ENCODE measurements around the gene STRN4.
"Not testable (repeated sequence)": the region's sequence is repeated elsewhere in the genome, so short reads cannot be mapped to it uniquely, and the experiment has no call there.

The STRN4 gene

GRCh38 chr19:46766569-46767317, 20.5 kb upstream of the STRN4 start:
- peak; percentile 57 for DNase-seq (ENCODE audit: low read depth)
- no peak overlapping the region for H3K4me3 ChIP-seq (ENCODE audit: low read length)
- TF ChIP-seq, protein P1, sequence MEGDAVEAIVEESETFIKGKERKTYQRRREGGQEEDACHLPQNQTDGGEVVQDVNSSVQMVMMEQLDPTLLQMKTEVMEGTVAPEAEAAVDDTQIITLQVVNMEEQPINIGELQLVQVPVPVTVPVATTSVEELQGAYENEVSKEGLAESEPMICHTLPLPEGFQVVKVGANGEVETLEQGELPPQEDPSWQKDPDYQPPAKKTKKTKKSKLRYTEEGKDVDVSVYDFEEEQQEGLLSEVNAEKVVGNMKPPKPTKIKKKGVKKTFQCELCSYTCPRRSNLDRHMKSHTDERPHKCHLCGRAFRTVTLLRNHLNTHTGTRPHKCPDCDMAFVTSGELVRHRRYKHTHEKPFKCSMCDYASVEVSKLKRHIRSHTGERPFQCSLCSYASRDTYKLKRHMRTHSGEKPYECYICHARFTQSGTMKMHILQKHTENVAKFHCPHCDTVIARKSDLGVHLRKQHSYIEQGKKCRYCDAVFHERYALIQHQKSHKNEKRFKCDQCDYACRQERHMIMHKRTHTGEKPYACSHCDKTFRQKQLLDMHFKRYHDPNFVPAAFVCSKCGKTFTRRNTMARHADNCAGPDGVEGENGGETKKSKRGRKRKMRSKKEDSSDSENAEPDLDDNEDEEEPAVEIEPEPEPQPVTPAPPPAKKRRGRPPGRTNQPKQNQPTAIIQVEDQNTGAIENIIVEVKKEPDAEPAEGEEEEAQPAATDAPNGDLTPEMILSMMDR (IDR thresholded peaks at IDR 0.05; ENCODE audit: insufficient read depth, low read depth, low read length, missing control alignments) = peak; percentile 72

GRCh38 chr19:46764817-46765291, 18.6 kb upstream of the STRN4 start:
- no peak overlapping the region for H3K4me3 ChIP-seq (ENCODE audit: low read length)
- TF ChIP-seq, protein P1 (IDR thresholded peaks at IDR 0.05; ENCODE audit: insufficient read depth, low read depth, low read length, missing control alignments) = no peak
- DNase-seq (ENCODE audit: low read depth) = no peak

DNA sequence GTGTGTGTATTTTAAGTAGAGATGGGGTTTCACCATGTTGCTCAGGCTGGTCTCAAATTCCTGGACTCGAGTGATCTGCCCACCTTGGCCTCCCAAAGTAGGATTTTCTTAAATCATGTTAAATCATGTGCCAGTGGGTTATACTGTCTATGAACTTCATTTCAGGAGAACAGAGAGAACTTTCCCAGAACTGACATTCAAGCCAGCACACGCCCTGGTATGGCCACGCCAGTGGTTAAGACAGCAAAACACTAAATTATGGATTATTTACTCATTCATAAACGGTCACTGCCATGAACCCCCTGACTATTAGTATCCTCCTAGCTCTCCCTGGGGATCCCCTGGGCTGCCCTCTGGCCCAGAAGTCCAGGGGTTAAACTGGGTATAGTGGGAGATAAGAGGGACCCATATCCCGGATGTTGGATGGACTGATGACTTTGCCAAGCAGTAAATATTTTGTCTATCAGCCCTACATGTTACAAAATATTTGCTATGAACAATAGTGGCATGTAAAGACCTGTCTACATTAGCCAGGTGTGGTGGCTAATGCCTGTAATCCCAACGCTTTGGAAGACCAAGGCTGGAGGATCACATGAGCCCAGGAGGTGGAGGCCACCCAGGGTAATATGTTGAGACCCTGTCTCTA, 16.1 kb upstream of the STRN4 start:
- H3K4me3 ChIP-seq (ENCODE audit: low read length) = peak overlapping the region; percentile 21
- TF ChIP-seq, protein P1 (IDR thresholded peaks at IDR 0.05; ENCODE audit: insufficient read depth, low read depth, low read length, missing control alignments) = no peak
- peak; percentile 92 for DNase-seq (ENCODE audit: low read depth)

- DNase-seq (ENCODE audit: low read depth) = no peak
- TF ChIP-seq, protein P1 (IDR thresholded peaks at IDR 0.05; ENCODE audit: insufficient read depth, low read depth, low read length, missing control alignments) = no peak
- no peak overlapping the region for H3K4me3 ChIP-seq (ENCODE audit: low read length)
Observed at GRCh38 chr19:46761418-46761831, 15.2 kb upstream of the STRN4 start.

DNA sequence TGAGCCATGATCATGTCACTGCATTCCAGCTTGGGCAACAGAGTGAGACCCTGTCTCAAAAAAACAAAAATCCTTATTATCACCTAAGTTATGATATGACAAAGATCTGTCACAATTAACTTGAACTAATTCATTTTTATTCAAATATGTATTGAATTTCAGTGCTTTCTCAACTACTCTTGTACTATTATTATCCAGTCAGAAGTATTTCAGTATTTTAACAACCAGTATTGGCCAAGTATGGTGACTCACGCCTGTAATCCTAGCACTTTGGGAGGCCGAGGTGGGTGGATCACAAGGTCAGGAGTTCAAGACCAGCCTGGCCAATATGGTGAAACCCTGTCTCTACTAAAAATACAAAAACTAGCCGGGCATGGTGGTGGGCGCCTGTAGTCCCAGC, 14.6 kb upstream of the STRN4 start:
- not testable (repeated sequence) for H3K4me3 ChIP-seq (ENCODE audit: low read length); DNase-seq (ENCODE audit: low read depth)

DNA sequence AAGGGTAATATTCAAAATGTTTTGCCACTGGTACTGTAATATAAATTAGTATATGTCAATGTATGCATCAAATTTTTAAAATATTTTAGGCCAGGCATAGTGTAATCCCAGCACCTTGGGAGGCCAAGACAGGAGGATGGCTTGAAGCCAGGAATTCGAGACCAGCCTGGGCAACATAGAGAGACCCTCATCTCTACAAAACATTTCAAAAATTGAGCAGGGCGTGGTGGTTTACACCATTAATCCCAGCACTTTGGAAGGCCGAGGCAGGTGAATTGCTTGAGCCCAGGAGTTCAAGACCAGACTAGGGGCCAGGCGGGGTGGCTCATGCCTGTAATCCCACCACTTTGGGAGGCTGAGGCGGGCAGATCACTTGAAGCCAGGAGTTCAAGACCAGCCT, 14.1 kb upstream of the STRN4 start:
- no peak overlapping the region for H3K4me3 ChIP-seq (ENCODE audit: low read length)
- DNase-seq (ENCODE audit: low read depth) = no peak
- TF ChIP-seq, protein P1 (IDR thresholded peaks at IDR 0.05; ENCODE audit: insufficient read depth, low read depth, low read length, missing control alignments) = no peak

GRCh38 chr19:46759817-46760333, 13.6 kb upstream of the STRN4 start:
- TF ChIP-seq, protein P1 (IDR thresholded peaks at IDR 0.05; ENCODE audit: insufficient read depth, low read depth, low read length, missing control alignments) = no peak
- peak; percentile 74 for DNase-seq (ENCODE audit: low read depth)
- no peak overlapping the region for H3K4me3 ChIP-seq (ENCODE audit: low read length)

Data from epithelial cell of esophagus (primary cell).